GM18505 (cell line): ENCODE results near the gene CDCP1.

Source experiments
- ATAC-seq: cut with Tn5 transposase; IDR thresholded peaks from one replicate; pipeline ENCODE4 v1.9.1; 2021; ENCODE audit not compliant: unreplicated experiment
- POLR2A ChIP-seq: IDR thresholded peaks from 4 replicates; pipeline ENCODE4 v1.6.1; 2011; ENCODE audit warnings: borderline replicate concordance; ENCODE audit not compliant: insufficient read depth, insufficient read length; ENCODE audit errors: extremely low read depth

The CDCP1 gene

DNA sequence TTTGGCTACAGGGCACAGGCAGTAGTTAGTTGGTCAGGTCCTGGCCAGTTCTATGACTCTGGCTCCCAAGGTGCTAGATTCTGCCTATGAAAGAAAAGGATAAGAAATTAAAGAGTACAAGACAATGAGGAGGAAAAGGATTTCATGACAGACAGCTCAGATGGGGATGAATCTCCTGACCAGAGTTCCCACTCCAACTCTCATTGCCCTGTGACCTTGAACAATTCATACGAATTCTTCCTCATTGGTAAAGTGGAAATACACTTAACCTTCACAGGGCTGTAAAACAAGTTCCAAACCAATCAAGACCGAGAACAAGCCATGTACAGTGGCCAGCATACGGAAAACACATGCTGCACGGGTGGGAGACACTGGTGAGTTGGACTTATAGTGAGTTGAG, 96.4 kb downstream of the CDCP1 start:
- TF ChIP-seq POLR2A: no peak
- no peak for ATAC-seq

DNA sequence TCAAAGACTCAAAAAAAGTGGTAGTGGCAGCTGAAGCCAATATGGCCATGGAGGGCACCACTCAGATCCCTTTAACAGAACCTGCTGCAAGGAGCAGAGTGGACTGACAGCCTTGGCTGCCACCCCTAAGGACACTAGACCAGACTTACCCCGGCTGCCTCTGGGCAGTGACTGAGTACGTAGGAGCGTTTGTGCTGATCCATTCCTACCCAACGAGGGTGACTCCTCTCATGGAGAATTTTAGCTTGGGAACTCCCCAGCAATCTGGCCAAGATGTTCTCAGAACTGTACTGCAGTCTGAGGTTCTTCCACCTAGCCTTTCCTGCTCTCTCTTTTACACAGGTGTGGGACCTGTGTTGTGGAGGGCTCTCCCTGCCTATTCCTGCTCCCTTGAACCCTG, 97.9 kb downstream of the CDCP1 start:
- TF ChIP-seq POLR2A: no peak
- no peak for ATAC-seq

DNA sequence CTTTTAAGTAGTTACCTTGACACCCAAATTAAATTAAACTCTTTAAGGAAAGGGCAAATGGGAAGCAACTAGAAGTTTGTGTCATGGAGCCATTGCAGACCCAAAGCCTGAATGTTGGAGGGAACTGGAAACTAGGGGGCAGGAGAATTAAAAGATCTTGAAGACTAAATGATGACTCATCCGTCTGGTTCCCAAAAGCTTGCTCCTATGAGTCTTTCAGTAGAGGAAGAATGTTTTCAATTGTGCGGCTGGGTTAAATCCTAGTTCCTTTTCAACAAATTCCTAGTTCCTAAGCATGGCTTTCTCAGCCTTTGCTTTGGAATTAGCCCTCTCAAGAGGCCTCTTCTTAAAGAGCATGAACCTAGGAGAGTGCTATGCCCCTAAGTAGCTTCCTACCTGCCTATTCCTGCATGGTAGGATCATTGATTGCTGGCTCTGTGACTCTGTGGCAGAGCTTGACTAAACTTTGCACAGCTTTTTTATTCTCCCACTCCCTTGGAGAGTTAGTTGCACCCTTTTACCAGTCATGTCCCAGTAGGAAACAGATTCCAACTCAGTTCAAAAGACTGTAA, 102.4 kb downstream of the CDCP1 start:
- no peak for TF ChIP-seq POLR2A
- no peak for ATAC-seq

DNA sequence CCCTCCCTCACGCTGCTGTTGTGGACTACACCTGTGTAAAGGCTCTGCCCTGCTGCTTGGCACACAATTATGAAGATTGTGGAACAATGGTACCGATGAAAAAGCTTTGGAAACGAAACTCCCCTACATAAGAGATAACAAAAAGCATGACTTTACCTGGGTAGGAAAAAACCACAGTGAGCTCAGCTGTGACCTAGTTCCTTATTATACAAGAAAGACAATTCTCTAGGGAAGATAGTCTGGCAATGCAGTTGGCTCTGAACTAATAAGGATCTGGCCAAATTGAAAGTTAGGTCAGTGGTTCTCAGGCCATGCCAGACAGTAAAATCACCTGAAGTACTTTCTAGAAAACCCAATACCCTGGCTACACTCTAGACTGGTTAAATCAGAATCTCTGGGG, 104.0 kb downstream of the CDCP1 start:
- no peak for ATAC-seq

DNA sequence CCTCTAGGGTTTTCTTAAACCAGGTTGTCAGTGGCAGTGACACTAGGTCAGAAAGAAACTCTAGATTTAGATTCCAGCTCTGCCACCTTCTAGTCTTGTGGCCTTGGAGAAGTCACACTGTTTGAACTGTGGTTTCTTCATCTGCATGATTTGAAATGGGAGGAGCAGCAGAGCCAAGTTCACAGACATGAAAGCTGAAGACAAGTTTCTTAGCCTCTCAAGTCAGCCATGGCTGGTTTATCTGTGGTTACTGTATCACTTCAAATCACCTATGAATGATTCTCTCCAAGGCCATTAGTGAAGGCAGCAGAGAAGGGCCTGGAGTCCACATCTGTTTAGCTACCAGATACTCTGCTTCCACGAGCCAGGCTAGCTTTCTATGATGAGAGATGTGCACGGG, 104.5 kb downstream of the CDCP1 start:
- no peak for ATAC-seq
- TF ChIP-seq POLR2A: no peak

More for the DNA sequence above, 104.0 kb downstream of the CDCP1 start:
- no peak for TF ChIP-seq POLR2A

DNA sequence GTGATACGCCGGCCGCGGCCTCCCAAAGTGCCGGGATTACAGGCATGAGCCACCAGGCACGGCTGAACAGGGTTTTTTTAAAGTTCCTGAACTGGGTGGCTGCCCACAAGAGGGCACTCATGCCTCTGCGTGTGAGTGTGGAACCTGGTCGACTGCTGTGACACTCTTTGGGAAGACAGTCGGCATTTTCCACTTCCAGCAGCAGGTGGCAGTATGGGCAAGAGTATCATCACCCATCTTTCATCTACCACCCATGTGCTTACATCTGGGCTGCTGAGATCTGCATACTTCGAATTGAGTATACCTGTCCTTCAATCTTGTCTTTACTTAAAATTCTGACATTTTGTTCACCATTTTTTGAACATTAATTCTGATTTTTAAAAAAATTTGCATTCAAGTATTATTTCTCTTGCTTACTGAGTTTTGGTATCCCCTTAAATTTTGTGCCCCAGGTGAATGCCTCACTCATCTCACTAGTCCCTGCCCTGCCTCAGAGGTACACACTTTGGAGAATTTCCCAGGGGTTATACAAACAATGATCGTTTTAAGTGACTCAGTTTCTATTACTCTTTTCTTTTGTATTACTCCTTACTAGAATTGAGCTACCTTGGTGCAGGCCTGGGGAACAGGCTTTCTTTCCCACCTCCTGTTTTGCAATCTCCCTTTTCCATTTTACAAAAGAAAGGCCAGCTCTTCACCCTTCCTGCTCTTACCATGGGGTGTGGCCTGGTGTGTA, 108.3 kb downstream of the CDCP1 start:
- no peak for TF ChIP-seq POLR2A
- peak; percentile 62 for ATAC-seq

DNA sequence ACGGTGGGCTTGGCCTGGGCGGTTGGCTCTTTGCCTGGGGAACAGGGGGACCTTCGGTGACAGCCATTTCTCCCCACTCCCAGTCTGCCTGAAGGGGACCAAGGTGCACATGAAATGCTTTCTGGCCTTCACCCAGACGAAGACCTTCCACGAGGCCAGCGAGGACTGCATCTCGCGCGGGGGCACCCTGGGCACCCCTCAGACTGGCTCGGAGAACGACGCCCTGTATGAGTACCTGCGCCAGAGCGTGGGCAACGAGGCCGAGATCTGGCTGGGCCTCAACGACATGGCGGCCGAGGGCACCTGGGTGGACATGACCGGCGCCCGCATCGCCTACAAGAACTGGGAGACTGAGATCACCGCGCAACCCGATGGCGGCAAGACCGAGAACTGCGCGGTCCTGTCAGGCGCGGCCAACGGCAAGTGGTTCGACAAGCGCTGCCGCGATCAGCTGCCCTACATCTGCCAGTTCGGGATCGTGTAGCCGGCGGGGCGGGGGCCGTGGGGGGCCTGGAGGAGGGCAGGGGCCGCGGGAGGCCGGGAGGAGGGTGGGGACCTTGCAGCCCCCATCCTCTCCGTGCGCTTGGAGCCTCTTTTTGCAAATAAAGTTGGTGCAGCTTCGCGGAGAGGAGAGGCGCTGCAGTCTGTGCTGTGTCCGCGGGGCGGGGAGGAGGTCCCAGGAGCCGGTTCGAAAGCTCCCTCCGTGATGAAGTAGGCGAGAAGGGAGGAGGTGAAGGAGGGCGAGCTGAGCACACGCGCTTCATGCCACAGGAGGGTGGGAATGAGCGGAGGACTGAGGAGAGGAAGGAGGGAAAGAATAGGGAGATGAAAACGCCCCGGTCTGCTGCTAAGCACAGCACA, 110.5 kb downstream of the CDCP1 start:
- no peak for TF ChIP-seq POLR2A
- ATAC-seq: no peak

DNA sequence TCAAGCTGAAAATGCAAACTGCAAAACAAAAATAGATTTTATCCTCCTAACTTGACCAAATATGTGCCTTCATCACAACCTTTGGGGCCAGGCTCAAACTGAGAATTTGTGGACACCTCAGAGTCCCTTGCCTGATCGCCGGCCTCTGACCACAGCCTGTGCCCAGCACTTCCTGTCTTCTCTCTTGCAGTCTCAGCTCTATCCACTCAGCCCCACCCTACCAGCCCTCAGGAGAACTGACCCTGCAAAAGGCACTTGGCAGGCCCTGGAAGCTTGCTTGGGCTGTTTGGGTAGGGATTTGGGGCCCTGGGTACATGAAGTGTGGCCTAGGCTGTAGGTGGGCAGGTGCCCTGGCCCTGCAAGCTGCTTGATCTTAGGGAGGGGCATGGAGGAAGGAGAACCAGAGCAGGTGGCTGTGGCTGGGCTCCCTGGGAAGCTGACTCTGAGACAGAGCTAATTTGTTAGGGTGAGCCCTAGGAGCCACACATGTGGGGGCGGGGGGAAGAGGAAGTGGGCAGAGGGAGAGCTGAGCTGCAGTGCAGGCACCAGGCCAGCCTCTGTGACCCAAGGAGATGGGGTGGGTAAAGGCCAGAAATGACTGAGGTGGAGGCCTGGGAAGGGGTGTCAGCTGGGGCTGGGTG, 111.4 kb downstream of the CDCP1 start:
- no peak for ATAC-seq
- TF ChIP-seq POLR2A: no peak

DNA sequence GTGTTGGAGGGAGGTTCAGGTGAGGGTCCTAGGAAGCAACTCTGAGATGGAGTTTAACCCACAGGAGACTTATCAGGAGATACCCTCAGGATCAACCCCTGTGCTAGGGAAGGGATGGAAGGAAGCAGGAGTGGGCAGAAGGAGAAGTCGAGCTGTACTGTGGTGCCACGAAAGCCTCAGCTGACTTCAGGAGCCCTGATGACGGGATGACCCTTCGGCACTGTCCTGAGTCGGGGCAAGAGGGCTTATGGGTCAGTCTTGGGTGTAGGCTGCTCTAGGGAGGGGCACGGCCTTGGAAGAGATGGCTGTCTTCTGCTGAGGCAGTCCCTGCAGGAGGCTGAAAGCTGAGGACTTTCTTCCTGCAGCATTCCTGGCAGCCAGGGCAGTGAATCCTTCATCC, 112.4 kb downstream of the CDCP1 start:
- ATAC-seq: no peak
- TF ChIP-seq POLR2A: no peak
